ENCODE measurements around the gene MYPN. TPM values are rescaled to one million over a fixed set of nuclear protein-coding genes. Genes with fewer than 3 reads are reported as not detected.
A peak's percentile ranks its signal among the peaks of the same experiment; 100 is the strongest.

MYPN gene
- total RNA-seq, 1 experiment from 2014 or later: 6.0 TPM

DNA sequence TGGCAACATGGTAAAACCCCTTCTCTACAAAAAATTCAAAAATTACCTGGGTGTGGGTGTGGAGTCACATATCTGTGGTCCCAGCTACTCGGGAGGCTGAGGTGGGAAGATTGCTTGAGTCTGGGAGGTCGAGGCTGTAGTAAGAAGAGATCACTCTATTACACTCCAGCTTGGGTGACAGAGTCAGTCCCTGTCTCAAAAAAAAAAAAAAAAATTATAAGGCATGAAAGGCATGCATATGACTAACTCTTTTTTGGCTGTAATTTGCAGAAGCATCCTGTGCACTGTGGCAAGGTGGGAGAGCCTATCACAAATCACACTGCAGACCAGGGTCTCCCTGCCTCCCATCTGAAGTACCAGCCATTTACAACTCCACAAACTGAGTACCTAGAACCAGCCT lies 14.1 kb upstream of the MYPN start:
- BruUV-seq (replicated peaks): no TSS peak
- ChIA-PET CTCF (interaction anchor here (0.6 kb wide), 1 partner anchor 126 kb away, joined by 5 read pairs; no protein-coding TSS in a partner anchor), POLR2A (ENCODE audit: unreplicated experiment) (interaction anchor here (0.6 to 1.2 kb wide), 4 partner anchors 17 to 252 kb away, joined by 3 to 4 read pairs (median 4); no protein-coding TSS in a partner anchor)
- H3K9me3 ChIP-seq (ENCODE audit: low read length): no peaks in the 10 kb centered on the region
- H3K27ac ChIP-seq (ENCODE audit: low read length): peak overlapping the region; percentile 94
- 0 out of 2 replicates have a peak overlapping the region, but pooled peaks have one; percentile 0 for H2AFZ ChIP-seq (ENCODE audit: low read length)
- DNase-seq: peak; percentile 94
- intact Hi-C loops (cut with micrococcal nuclease): loop anchor here (1.0 to 5.0 kb wide), 2 partner anchors 9 to 278 kb away; no protein-coding TSS in a partner anchor
- H4K20me1 ChIP-seq (ENCODE audit: low read length): no peaks in the 10 kb centered on the region
- peaks cover 17% of the 10 kb centered on the region; the same call in 1 of the 2 replicates for H3K36me3 ChIP-seq (ENCODE audit: low read depth, low read length)
- peak overlapping the region; percentile 82 for H3K9ac ChIP-seq (ENCODE audit: low read length)
- peak overlapping the region; percentile 65 for H3K4me2 ChIP-seq (ENCODE audit: low read length)
- H3F3A ChIP-seq (ENCODE audit: low read length, unreplicated experiment): peaks cover 25% of the 10 kb centered on the region
- TF ChIP-seq EZH2phosphoT487 (IDR thresholded peaks at IDR 0.05; ENCODE audit: borderline replicate concordance, low read length) (no peak), EZH2 (IDR thresholded peaks at IDR 0.05; ENCODE audit: low read length, unreplicated experiment) (no peak), CTCF (conservative IDR thresholded peaks at IDR 0.05; ENCODE audit: low read depth, low read length) (no peak)
- peaks cover 94% of the 10 kb centered on the region for H3K4me1 ChIP-seq (ENCODE audit: insufficient read depth, low read length)
- H3K9me2 ChIP-seq (replicated peaks; ENCODE audit: low read length): no peaks in the 10 kb centered on the region
- no peaks in the 10 kb centered on the region for H3K27me3 ChIP-seq (ENCODE audit: low read length)
- ATAC-seq: peak; percentile 49
- H3K79me2 ChIP-seq (ENCODE audit: low read length): peaks cover 85% of the 10 kb centered on the region
- peak overlapping the region; percentile 17 for H3K4me3 ChIP-seq (ENCODE audit: low read length)

GRCh38 chr10:68096913-68097516 lies 12.3 kb upstream of the MYPN start:
- H3K9me3 ChIP-seq (ENCODE audit: low read length): no peaks in the 10 kb centered on the region
- BruUV-seq (replicated peaks): no TSS peak
- peaks cover 25% of the 10 kb centered on the region for H3F3A ChIP-seq (ENCODE audit: low read length, unreplicated experiment)
- intact Hi-C loops (cut with micrococcal nuclease): loop anchor here (1.0 to 5.0 kb wide), 3 partner anchors 9 to 280 kb away; no protein-coding TSS in a partner anchor
- peaks cover 95% of the 10 kb centered on the region for H3K4me1 ChIP-seq (ENCODE audit: insufficient read depth, low read length)
- no peaks in the 10 kb centered on the region for H3K9me2 ChIP-seq (replicated peaks; ENCODE audit: low read length)
- DNase-seq (peak; percentile 99), ATAC-seq (peak; percentile 75)
- TF ChIP-seq CTCF (conservative IDR thresholded peaks at IDR 0.05; ENCODE audit: low read depth, low read length) (no peak), EZH2 (IDR thresholded peaks at IDR 0.05; ENCODE audit: low read length, unreplicated experiment) (no peak), EZH2phosphoT487 (IDR thresholded peaks at IDR 0.05; ENCODE audit: borderline replicate concordance, low read length) (no peak)
- ChIA-PET POLR2A (ENCODE audit: unreplicated experiment) (interaction anchor here (0.5 to 0.7 kb wide), 4 partner anchors 13 to 114 kb away, joined by 3 to 11 read pairs (median 5); no protein-coding TSS in a partner anchor), CTCF (interaction anchor here (0.5 kb wide), 1 partner anchor 17 kb away, joined by 4 read pairs; no protein-coding TSS in a partner anchor)
- H2AFZ ChIP-seq (ENCODE audit: low read length): no peak overlapping the region
- peaks cover 28% of the 10 kb centered on the region for H3K36me3 ChIP-seq (ENCODE audit: low read depth, low read length)
- no peaks in the 10 kb centered on the region for H3K27me3 ChIP-seq (ENCODE audit: low read length)
- H3K4me2 ChIP-seq (ENCODE audit: low read length): peak overlapping the region; percentile 58
- H4K20me1 ChIP-seq (ENCODE audit: low read length): no peaks in the 10 kb centered on the region
- H3K79me2 ChIP-seq (ENCODE audit: low read length): peaks cover 85% of the 10 kb centered on the region
- H3K4me3 ChIP-seq (ENCODE audit: low read length): peak overlapping the region; percentile 10; the same call in 1 of the 2 replicates
- peak overlapping the region; percentile 68 for H3K9ac ChIP-seq (ENCODE audit: low read length)
- H3K27ac ChIP-seq (ENCODE audit: low read length): peak overlapping the region; percentile 94

GRCh38 chr10:68099736-68100135 lies 9.6 kb upstream of the MYPN start:
- Histone ChIP-seq H3K9me2 (replicated peaks; ENCODE audit: low read length) (no peaks in the 10 kb centered on the region), H3K36me3 (ENCODE audit: low read depth, low read length) (peaks cover 27% of the 10 kb centered on the region), H2AFZ (ENCODE audit: low read length) (no peak overlapping the region), H3K27me3 (ENCODE audit: low read length) (no peaks in the 10 kb centered on the region), H3K79me2 (ENCODE audit: low read length) (peaks cover 87% of the 10 kb centered on the region), H3K4me2 (ENCODE audit: low read length) (no peak overlapping the region), H3K4me3 (ENCODE audit: low read length) (no peak overlapping the region), H3K27ac (ENCODE audit: low read length) (0 out of 2 replicates have a peak overlapping the region, but pooled peaks have one; percentile 94), H3K4me1 (ENCODE audit: insufficient read depth, low read length) (peaks cover 93% of the 10 kb centered on the region), H3F3A (ENCODE audit: low read length, unreplicated experiment) (peaks cover 16% of the 10 kb centered on the region), H4K20me1 (ENCODE audit: low read length) (no peaks in the 10 kb centered on the region), H3K9me3 (ENCODE audit: low read length) (no peaks in the 10 kb centered on the region), H3K9ac (ENCODE audit: low read length) (no peak overlapping the region)
- ChIA-PET POLR2A (ENCODE audit: unreplicated experiment) (no interaction called here), CTCF (no interaction called here)
- no TSS peak for BruUV-seq (replicated peaks)
- DNase-seq (no peak), ATAC-seq (no peak)
- TF ChIP-seq EZH2phosphoT487 (IDR thresholded peaks at IDR 0.05; ENCODE audit: borderline replicate concordance, low read length) (no peak), CTCF (conservative IDR thresholded peaks at IDR 0.05; ENCODE audit: low read depth, low read length) (no peak), EZH2 (IDR thresholded peaks at IDR 0.05; ENCODE audit: low read length, unreplicated experiment) (no peak)
- intact Hi-C loops (cut with micrococcal nuclease): loop anchor here (5.0 kb wide), 1 partner anchor 282 kb away; no protein-coding TSS in a partner anchor

Data from PC-3 (cell line).